Measurements from ENCODE around the gene LCN6. TPM values are rescaled to one million over a fixed set of nuclear protein-coding genes. Genes with fewer than 3 reads are reported as not detected.
A peak's percentile ranks its signal among the peaks of the same experiment; 100 is the strongest.
"Not testable (repeated sequence)": the region's sequence is repeated elsewhere in the genome, so short reads cannot be mapped to it uniquely, and the experiment has no call there.

The LCN6 gene
- total RNA-seq, 2 donors from 2014 or later: not detected

DNA sequence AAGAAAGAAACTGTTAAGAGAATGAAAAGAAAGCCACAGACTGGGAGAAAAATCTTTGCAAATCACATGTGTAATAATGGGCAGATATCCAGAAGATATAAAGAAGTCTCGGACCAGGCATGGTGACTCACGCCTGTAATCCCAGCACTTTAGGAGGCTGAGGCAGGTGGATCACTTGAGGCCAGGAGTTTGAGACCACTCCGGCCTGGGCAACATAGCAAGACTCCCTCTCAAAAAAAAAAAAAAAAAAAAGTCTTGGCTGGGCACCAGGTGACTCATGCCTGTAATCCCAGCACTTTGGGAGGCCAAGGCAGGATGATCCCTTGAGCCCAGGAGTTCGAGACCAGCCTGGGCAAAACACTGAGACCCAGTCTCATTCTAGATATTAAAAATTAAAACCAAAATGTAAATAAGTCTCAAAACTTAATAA lies 37.1 kb downstream of the LCN6 start:
- H3K4me3 Mint-ChIP-seq: peak overlapping the region; percentile 78 to 82
- not testable (repeated sequence) for H3K4me1 Mint-ChIP-seq (ENCODE audit: low read depth); DNase-seq; H3K27ac Mint-ChIP-seq; ATAC-seq (replicated peaks in 1 of 2); H3K36me3 Mint-ChIP-seq (ENCODE audit: insufficient read depth in 2 of 2); H3K9me3 Mint-ChIP-seq
- H3K27me3 Mint-ChIP-seq (ENCODE audit: low read depth): peaks cover 39% of the 10 kb centered on the region

DNA sequence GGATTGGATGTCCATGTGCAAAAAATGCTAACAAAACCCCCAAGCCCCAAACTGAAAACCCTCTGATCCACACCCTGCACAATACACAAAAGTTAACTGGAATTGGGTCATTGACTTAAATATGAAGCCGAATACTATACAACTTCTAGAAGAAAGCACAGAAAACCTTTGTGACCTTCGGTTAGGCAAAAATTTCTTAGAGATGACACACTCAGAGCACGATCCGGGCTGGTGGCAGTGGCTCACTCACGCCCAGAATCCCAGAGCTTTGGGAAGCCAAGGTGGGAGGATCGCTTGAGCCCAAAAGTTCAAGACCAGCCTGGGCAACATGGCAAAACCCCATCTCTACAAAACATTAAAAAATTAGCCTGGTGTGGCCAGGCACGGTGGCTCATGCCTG lies 37.8 kb downstream of the LCN6 start:
- H3K36me3 Mint-ChIP-seq (ENCODE audit: insufficient read depth in 2 of 2): no peaks in the 10 kb centered on the region
- H3K27ac Mint-ChIP-seq: no peak overlapping the region
- no peak for ATAC-seq (replicated peaks in 1 of 2)
- H3K27me3 Mint-ChIP-seq (ENCODE audit: low read depth): peaks cover 39% of the 10 kb centered on the region
- no peaks in the 10 kb centered on the region for H3K9me3 Mint-ChIP-seq
- no peak for DNase-seq
- H3K4me1 Mint-ChIP-seq (ENCODE audit: low read depth): peaks cover 9% of the 10 kb centered on the region
- peak overlapping the region in 1 of 2 donors; percentile 78 for H3K4me3 Mint-ChIP-seq

DNA sequence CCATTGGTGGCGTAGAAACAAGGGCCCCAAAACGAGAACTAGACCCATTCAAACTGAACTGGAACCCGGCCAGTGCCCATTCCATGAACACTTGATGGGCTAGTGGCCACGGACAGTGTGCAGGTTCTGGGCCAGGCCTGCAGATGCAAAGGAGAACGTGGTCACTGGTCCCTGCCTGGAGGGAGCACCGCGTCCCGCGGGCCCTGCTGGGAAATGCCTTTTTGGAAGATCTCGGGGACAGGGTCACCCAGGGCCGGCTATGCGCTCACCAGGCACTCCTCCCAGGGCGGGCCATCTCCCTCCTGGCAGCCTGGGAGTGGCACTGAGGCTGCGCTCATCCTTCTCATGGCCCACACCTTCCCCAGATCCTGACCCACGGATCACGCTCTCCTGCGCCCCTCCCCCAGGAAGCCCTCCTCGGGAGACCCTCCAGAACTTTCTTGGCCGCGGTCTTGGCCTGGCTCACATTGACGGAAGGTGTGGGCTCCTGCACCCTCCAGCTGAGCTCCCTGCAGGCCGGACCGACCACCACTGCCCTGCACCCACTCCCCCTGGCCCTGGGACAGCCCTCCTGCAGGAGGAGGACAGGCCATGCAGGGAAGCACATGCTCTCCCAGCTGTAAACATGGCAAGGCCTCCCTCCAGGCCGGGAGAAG lies 38.7 kb downstream of the LCN6 start:
- peaks cover 44% of the 10 kb centered on the region for H3K27me3 Mint-ChIP-seq (ENCODE audit: low read depth)

DNA sequence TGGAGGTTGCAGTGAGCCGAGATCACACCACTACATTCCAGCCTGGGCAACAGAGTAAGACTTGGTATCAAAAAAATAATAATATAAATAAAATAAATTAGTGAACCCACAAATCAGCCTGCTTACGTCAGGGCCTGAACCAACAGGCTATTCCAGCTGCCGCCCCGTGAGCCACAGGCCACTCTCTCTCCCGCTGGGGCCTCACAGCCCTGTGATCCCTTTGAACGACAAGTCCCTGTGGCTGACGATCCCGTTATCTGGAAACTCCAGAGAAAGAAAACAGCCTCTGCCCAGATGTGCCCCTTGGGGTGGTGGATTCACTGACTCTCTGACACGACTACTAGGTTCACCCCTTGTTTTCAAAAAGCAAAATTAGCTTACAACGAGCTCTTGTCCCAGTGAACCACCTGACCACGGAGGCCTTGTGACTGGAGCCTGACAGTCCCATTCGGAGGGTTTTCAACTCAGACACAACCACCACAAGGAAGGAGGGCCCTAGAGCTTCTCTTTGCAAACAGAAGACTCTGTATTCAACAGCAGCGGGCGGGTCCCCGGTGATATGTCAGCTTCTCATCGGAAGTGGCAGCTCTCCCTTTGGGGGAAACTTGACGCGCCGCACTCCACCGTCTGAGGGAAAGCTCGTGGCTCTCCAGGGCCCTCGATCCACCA lies 40.3 kb downstream of the LCN6 start:
- peaks cover 9% of the 10 kb centered on the region for H3K4me1 Mint-ChIP-seq (ENCODE audit: low read depth)
- H3K4me3 Mint-ChIP-seq: no peak overlapping the region
- ATAC-seq (replicated peaks in 1 of 2) (no peak), DNase-seq (no peak)
- no peak overlapping the region for H3K27ac Mint-ChIP-seq
- H3K9me3 Mint-ChIP-seq: no peaks in the 10 kb centered on the region
- no peaks in the 10 kb centered on the region for H3K36me3 Mint-ChIP-seq (ENCODE audit: insufficient read depth in 2 of 2)
- H3K27me3 Mint-ChIP-seq (ENCODE audit: low read depth): peaks cover 31% of the 10 kb centered on the region

More for the DNA sequence above, 38.7 kb downstream of the LCN6 start:
- no peak for DNase-seq
- H3K27ac Mint-ChIP-seq: no peak overlapping the region
- no peak overlapping the region for H3K4me3 Mint-ChIP-seq
- H3K36me3 Mint-ChIP-seq (ENCODE audit: insufficient read depth in 2 of 2): no peaks in the 10 kb centered on the region
- H3K4me1 Mint-ChIP-seq (ENCODE audit: low read depth): peaks cover 9% of the 10 kb centered on the region
- no peaks in the 10 kb centered on the region for H3K9me3 Mint-ChIP-seq
- ATAC-seq (replicated peaks in 1 of 2): no peak

DNA sequence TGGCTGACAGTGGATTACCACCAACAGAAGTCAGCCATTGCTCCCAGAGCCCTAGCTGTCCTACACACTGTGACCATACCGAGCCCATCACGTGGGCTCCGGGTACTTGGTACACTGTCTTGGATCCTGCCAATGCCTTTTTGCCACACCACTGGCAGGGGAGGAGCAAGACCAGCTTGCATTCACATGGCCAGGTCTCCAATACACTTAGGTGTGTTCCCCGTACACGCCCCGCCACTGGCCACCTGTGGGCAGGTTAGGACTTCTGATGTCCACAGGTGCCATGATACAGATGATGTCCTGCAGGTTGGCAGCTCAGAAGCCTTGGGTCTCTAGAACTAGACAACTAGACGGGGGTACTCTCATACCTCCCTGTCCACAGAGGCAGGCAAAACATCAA lies 41.3 kb downstream of the LCN6 start:
- DNase-seq (no peak), ATAC-seq (replicated peaks in 1 of 2) (no peak)
- Mint-ChIP-seq H3K9me3 (no peaks in the 10 kb centered on the region), H3K4me1 (ENCODE audit: low read depth) (peaks cover 11% of the 10 kb centered on the region), H3K27me3 (ENCODE audit: low read depth) (peaks cover 31% of the 10 kb centered on the region), H3K36me3 (ENCODE audit: insufficient read depth in 2 of 2) (no peaks in the 10 kb centered on the region), H3K4me3 (no peak overlapping the region), H3K27ac (no peak overlapping the region)

DNA sequence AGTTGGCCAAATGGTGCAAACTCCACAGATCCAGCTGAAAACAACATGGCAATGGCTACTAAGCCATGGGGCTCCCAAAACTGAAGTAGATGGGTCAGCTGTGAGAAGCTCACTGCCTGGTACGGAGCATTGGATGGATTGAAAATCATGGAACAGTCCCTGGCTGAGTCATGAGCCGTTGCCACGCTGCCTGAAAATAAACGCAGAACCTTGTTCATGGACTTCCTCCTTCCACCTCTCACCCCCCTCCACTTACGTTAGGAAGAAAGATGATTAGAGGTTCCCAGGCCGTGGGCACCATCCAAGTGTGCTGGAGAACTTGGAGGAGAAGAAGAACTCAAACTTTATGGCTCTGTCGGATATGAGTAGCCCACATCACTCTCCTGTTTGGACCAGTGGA lies 42.8 kb downstream of the LCN6 start:
- DNase-seq (no peak), ATAC-seq (replicated peaks in 1 of 2) (no peak)
- H3K27me3 Mint-ChIP-seq (ENCODE audit: low read depth): peaks cover 18% of the 10 kb centered on the region
- no peak overlapping the region for H3K27ac Mint-ChIP-seq
- no peaks in the 10 kb centered on the region for H3K36me3 Mint-ChIP-seq (ENCODE audit: insufficient read depth in 2 of 2)
- H3K4me3 Mint-ChIP-seq: no peak overlapping the region
- H3K4me1 Mint-ChIP-seq (ENCODE audit: low read depth): peaks cover 17% of the 10 kb centered on the region
- no peaks in the 10 kb centered on the region for H3K9me3 Mint-ChIP-seq

DNA sequence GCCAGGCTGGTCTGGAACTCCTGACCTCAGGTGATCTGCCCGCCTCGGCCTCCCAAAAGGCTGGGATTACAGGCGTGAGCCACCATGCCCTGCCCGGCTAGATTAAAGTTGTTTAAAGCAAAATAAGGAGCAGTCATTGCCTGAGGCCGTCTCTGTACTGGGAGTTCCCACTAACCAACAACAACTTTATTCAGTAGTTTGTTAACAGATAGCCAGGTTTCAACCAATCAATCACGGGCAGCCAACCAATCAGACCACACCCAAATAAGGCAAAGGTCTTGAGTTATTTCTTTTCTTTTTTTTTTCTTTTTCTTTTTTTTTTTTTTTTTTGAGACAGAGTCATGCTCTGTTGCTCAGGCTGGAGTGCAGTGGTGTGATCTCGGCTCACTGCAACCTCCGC lies 43.6 kb downstream of the LCN6 start:
- not testable (repeated sequence) for H3K27ac Mint-ChIP-seq; H3K4me3 Mint-ChIP-seq; ATAC-seq (replicated peaks in 1 of 2); H3K36me3 Mint-ChIP-seq (ENCODE audit: insufficient read depth in 2 of 2); DNase-seq; H3K9me3 Mint-ChIP-seq
- Mint-ChIP-seq H3K4me1 (ENCODE audit: low read depth) (peaks cover 24% of the 10 kb centered on the region), H3K27me3 (ENCODE audit: low read depth) (peaks cover 18% of the 10 kb centered on the region)

GRCh38 chr9:136703276-136703860 lies 45.0 kb downstream of the LCN6 start:
- Mint-ChIP-seq H3K27ac (no peak overlapping the region), H3K36me3 (ENCODE audit: insufficient read depth in 2 of 2) (no peaks in the 10 kb centered on the region), H3K4me3 (no peak overlapping the region), H3K9me3 (no peaks in the 10 kb centered on the region), H3K4me1 (ENCODE audit: low read depth) (peaks cover 24% of the 10 kb centered on the region), H3K27me3 (ENCODE audit: low read depth) (peaks cover 25% of the 10 kb centered on the region)
- ATAC-seq (replicated peaks in 1 of 2) (no peak), DNase-seq (no peak)

DNA sequence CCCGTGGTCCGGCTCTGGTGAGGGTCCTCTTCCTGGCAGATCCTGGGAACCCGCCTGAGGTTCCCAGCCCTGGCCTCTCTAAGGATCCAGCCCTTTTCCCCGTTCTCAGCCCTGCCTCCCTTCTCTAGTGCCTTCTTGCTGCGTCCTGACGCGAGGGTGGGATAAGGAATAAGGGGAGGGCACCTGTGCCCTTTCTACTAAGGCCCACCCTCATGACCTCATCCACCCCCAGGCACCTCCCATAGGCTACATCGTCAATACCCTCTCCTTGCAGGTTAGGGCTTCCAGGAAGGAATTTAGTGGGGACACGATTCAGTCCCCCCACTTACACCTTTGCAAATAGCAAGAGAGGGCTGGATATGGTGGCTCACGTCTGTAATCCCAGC lies 46.7 kb downstream of the LCN6 start:
- ATAC-seq (replicated peaks in 1 of 2) (no peak), DNase-seq (no peak)
- H3K27me3 Mint-ChIP-seq (ENCODE audit: low read depth): peaks cover 31% of the 10 kb centered on the region
- H3K4me3 Mint-ChIP-seq: peak overlapping the region; percentile 81 to 92
- no peaks in the 10 kb centered on the region for H3K9me3 Mint-ChIP-seq
- H3K27ac Mint-ChIP-seq: peak overlapping the region; percentile 71
- no peaks in the 10 kb centered on the region for H3K36me3 Mint-ChIP-seq (ENCODE audit: insufficient read depth in 2 of 2)
- H3K4me1 Mint-ChIP-seq (ENCODE audit: low read depth): peaks cover 24% of the 10 kb centered on the region

- H3K27me3 Mint-ChIP-seq (ENCODE audit: low read depth): peaks cover 30% of the 10 kb centered on the region
- no peaks in the 10 kb centered on the region for H3K36me3 Mint-ChIP-seq (ENCODE audit: insufficient read depth in 2 of 2)
- ATAC-seq (replicated peaks in 1 of 2) (peak; percentile 96 to 98), DNase-seq (peak; percentile 81 to 86)
- H3K9me3 Mint-ChIP-seq: no peaks in the 10 kb centered on the region
- H3K4me1 Mint-ChIP-seq (ENCODE audit: low read depth): peaks cover 24% of the 10 kb centered on the region
- H3K27ac Mint-ChIP-seq: peak overlapping the region; percentile 71
- H3K4me3 Mint-ChIP-seq: peak overlapping the region; percentile 81 to 92
Observed at GRCh38 chr9:136700959-136701667, 47.2 kb downstream of the LCN6 start.

DNA sequence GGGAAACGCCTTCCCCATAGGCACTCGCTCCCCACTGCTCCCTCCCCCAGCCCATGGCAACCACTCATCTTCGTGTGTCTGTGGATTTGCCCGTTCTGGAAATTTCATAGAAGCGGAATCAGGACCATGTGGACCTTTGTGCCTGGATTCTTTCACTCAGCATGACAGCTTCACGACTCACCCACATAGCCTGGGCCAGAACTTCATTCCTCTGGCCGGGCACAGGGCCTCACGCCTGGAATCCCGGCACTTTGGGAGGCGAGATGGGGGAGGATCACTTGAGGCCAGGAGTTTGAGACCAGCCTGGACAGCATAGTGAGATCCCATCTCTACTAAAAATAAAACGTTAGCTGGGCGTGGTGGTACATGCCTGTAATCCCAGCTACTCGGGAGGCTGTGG lies 48.0 kb downstream of the LCN6 start:
- ATAC-seq (replicated peaks in 1 of 2) (no peak), DNase-seq (no peak)
- H3K36me3 Mint-ChIP-seq (ENCODE audit: insufficient read depth in 2 of 2): no peaks in the 10 kb centered on the region
- H3K9me3 Mint-ChIP-seq: no peaks in the 10 kb centered on the region
- H3K4me3 Mint-ChIP-seq: peak overlapping the region; percentile 81 to 92
- H3K27me3 Mint-ChIP-seq (ENCODE audit: low read depth): peaks cover 22% of the 10 kb centered on the region
- H3K27ac Mint-ChIP-seq: no peak overlapping the region
- H3K4me1 Mint-ChIP-seq (ENCODE audit: low read depth): peaks cover 24% of the 10 kb centered on the region

GRCh38 chr9:136698635-136699246 lies 49.6 kb downstream of the LCN6 start:
- ATAC-seq (replicated peaks in 1 of 2): no peak
- Mint-ChIP-seq H3K4me1 (ENCODE audit: low read depth) (peaks cover 24% of the 10 kb centered on the region), H3K27me3 (ENCODE audit: low read depth) (peaks cover 17% of the 10 kb centered on the region), H3K36me3 (ENCODE audit: insufficient read depth in 2 of 2) (no peaks in the 10 kb centered on the region), H3K27ac (no peak overlapping the region), H3K9me3 (no peaks in the 10 kb centered on the region), H3K4me3 (no peak overlapping the region)
- DNase-seq: no peak

Measured in activated T-cell treated with anti-CD3 and anti-CD28 coated beads, Interleukin-2, amount 50 U/mL, for 72 hours (primary cell).